ENCODE data around the gene GNAI1.

The GNAI1 gene

DNA sequence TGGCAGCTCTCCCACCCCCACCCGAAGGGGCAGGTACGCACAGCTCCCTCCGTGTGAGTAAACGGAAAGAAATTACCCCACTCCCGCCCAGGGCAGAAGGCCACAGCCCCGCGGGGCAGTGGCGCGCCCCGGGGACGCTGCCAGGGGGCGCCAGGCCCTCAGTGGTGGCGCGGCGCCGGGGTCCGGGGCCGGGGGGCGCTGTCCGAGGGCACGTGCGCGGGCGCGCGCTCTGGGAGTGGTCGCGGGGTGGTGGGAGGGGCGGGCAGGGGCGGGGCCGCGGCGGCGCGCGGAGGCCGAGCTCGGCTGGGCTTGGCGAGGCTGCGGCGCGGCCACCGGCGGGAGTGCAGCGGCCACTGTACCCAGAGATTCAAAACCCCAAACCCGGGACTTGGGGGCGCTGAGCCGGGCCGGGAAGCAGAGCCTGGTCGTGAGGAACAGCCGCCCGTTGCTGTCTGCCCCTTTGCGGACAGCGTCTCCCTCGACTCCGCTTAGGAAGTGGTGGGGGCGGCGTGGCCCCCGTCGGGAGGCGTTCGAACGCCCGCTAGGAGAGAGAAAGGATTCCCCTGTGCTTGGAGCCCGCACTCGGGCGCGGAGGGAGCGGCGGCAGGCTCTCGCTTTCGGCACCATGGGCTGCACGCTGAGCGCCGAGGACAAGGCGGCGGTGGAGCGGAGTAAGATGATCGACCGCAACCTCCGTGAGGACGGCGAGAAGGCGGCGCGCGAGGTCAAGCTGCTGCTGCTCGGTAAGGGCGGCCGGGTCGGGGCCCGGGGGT is at the start of gene GNAI1:
Gene GNAI1, plus strand, starts transcription at position 296 of the 773 bp plus-strand sequence. Its CDS starts 330 bp downstream, at position 626.
- H3K27ac Mint-ChIP-seq = peak within 1 kb of the TSS; percentile 81 to 95 (median 93)
- no peaks in the 10 kb centered on the region for H3K9me3 Mint-ChIP-seq
- no peaks in the 10 kb centered on the region for H3K27me3 Mint-ChIP-seq (ENCODE audit: low read depth)
- H3K4me3 Mint-ChIP-seq = peak within 1 kb of the TSS; percentile 95 to 98 (median 98)
- H3K4me1 Mint-ChIP-seq = peaks cover 37% of the 10 kb centered on the region
- H3K36me3 Mint-ChIP-seq (ENCODE audit: low read depth) = no peaks in the 10 kb centered on the region
- TF ChIP-seq CTCF (IDR thresholded peaks at IDR 0.05; ENCODE audit: unreplicated experiment in 3 of 3) = peak; percentile 43 to 54 (median 49)

DNA sequence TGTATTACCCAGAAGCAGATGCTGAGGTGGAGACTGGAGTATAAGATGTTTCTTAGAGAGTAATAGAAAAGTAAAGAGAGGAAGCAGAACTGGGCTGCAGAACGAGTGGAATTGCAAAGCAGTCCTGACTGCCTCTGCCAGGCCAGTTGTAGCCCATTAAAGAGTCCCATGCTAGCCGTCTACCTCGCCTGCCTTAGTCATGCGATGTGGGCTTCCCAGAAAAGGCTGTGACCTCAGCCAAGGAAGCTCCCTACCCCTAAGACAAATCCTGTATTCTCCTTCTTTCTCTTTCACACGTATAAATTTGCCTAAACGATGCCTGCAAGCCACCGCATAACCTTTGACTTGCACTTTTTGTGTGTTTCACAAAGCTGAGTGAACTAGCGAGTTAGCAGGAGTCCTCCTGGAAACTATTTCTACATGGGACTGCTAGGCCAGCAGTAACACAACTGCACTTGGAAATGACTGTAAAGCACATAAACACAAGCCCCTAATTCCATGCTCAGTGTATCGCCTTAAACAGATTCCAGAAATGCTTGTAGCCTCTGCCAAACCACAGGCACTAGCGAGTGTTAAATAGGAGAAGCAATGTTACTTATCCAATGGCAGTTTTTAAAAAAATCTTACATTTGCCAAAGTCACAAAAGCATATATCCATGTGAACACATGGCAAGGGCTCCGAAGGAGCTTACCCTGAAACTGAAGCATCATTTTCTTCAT is 47.4 kb upstream of the GNAI1 start:
- H3K36me3 Mint-ChIP-seq (ENCODE audit: low read depth) = no peaks in the 10 kb centered on the region
- H3K27ac Mint-ChIP-seq = no peak overlapping the region
- H3K27me3 Mint-ChIP-seq (ENCODE audit: low read depth) = no peaks in the 10 kb centered on the region
- no peak overlapping the region for H3K4me3 Mint-ChIP-seq
- H3K4me1 Mint-ChIP-seq = peaks cover 7% of the 10 kb centered on the region
- no peaks in the 10 kb centered on the region for H3K9me3 Mint-ChIP-seq
- TF ChIP-seq CTCF (IDR thresholded peaks at IDR 0.05; ENCODE audit: unreplicated experiment in 3 of 3) = no peak

DNA sequence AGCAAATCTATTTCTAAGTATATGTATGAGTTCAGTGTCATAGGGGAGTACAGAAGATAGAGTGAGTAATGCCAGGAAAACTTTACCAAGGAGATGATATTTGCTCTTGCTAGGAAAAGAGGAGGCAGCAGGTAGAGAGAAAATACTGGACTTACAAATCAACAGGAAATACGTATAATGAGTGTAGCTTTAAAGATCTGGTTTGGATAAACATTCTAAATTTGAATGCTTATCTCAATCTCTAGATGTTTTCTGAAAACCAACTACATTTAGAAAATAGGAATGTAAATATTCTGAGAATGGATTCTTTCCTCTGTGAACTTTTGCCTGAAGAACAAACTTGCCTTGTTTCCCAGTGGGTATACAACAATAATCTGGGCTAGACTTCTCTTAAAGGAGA is 46.9 kb upstream of the GNAI1 start:
- H3K36me3 Mint-ChIP-seq (ENCODE audit: low read depth) = no peaks in the 10 kb centered on the region
- H3K9me3 Mint-ChIP-seq = no peaks in the 10 kb centered on the region
- H3K4me1 Mint-ChIP-seq = peaks cover 7% of the 10 kb centered on the region
- no peaks in the 10 kb centered on the region for H3K27me3 Mint-ChIP-seq (ENCODE audit: low read depth)
- no peak for TF ChIP-seq CTCF (IDR thresholded peaks at IDR 0.05; ENCODE audit: unreplicated experiment in 3 of 3)
- no peak overlapping the region for H3K4me3 Mint-ChIP-seq
- no peak overlapping the region for H3K27ac Mint-ChIP-seq

DNA sequence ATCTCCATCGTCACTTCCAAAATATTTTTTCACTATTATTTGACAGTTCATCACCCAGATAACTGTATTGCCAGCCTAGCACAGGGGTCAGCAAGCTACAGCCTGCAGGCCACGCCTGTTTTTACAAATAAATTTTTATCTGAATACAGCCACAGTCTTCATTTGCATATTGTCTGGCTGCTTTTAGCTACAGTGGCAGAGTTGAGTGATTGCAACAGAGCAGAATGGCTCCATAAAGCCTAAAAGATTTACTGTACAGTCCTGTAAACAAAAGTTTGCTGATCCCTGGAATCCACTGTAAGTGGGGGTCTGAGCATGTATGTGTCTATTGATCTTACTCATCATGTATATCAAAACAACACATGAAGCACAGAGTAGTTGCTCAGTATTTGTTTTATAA is 45.9 kb upstream of the GNAI1 start:
- H3K27me3 Mint-ChIP-seq (ENCODE audit: low read depth) = no peaks in the 10 kb centered on the region
- peaks cover 7% of the 10 kb centered on the region for H3K4me1 Mint-ChIP-seq
- no peak overlapping the region for H3K4me3 Mint-ChIP-seq
- no peaks in the 10 kb centered on the region for H3K36me3 Mint-ChIP-seq (ENCODE audit: low read depth)
- no peaks in the 10 kb centered on the region for H3K9me3 Mint-ChIP-seq
- no peak overlapping the region for H3K27ac Mint-ChIP-seq
- TF ChIP-seq CTCF (IDR thresholded peaks at IDR 0.05; ENCODE audit: unreplicated experiment in 3 of 3) = no peak

- no peak for TF ChIP-seq CTCF (IDR thresholded peaks at IDR 0.05; ENCODE audit: unreplicated experiment in 3 of 3)
- peaks cover 7% of the 10 kb centered on the region for H3K4me1 Mint-ChIP-seq
- H3K36me3 Mint-ChIP-seq (ENCODE audit: low read depth) = no peaks in the 10 kb centered on the region
- no peak overlapping the region for H3K4me3 Mint-ChIP-seq
- H3K27ac Mint-ChIP-seq = no peak overlapping the region
- H3K27me3 Mint-ChIP-seq (ENCODE audit: low read depth) = no peaks in the 10 kb centered on the region
- no peaks in the 10 kb centered on the region for H3K9me3 Mint-ChIP-seq
Observed at GRCh38 chr7:80089366-80089765, 45.3 kb upstream of the GNAI1 start.

Measured in nephron (organoid).